Measurements from ENCODE around the gene TFF2.

The TFF2 gene

GRCh38 chr21:42343963-42344510, 6.8 kb downstream of the TFF2 start:
- DNase-seq = no peak

GRCh38 chr21:42343556-42343955, 7.2 kb downstream of the TFF2 start:
- DNase-seq = no peak

- DNase-seq = no peak
Observed at GRCh38 chr21:42343101-42343500, 7.7 kb downstream of the TFF2 start.

- no peak for DNase-seq
Observed at GRCh38 chr21:42341776-42342542, 8.8 kb downstream of the TFF2 start.

- no peak for DNase-seq
Observed at GRCh38 chr21:42340187-42341050, 10.4 kb downstream of the TFF2 start.

- no peak for DNase-seq
Observed at GRCh38 chr21:42338729-42339715, 11.8 kb downstream of the TFF2 start.

GRCh38 chr21:42337830-42338728, 12.7 kb downstream of the TFF2 start:
- DNase-seq = peak; percentile 59

- DNase-seq = no peak
Observed at GRCh38 chr21:42337276-42337675, 13.5 kb downstream of the TFF2 start.

GRCh38 chr21:42336054-42336453, 14.7 kb downstream of the TFF2 start:
- no peak for DNase-seq

GRCh38 chr21:42332557-42333317, 18.1 kb downstream of the TFF2 start:
- DNase-seq = no peak

GRCh38 chr21:42331660-42332059, 19.1 kb downstream of the TFF2 start:
- no peak for DNase-seq

- DNase-seq = no peak
Observed at GRCh38 chr21:42330380-42331371, 20.1 kb downstream of the TFF2 start.

- DNase-seq = no peak
Observed at GRCh38 chr21:42324896-42325295, 25.9 kb downstream of the TFF2 start.

GRCh38 chr21:42321845-42322244, 28.9 kb downstream of the TFF2 start:
- DNase-seq = no peak

GRCh38 chr21:42321231-42321630, 29.6 kb downstream of the TFF2 start:
- no peak for DNase-seq

- no peak for DNase-seq
Observed at GRCh38 chr21:42320791-42321190, 30.0 kb downstream of the TFF2 start.

- no peak for DNase-seq
Observed at GRCh38 chr21:42319851-42320572, 30.8 kb downstream of the TFF2 start.

GRCh38 chr21:42319376-42319775, 31.4 kb downstream of the TFF2 start:
- no peak for DNase-seq

All from NCI-H1436 (cell line).